HepG2 (cell line): ENCODE data around the gene GNMT. TPM values are rescaled to one million over a fixed set of nuclear protein-coding genes. Genes with fewer than 3 reads are reported as not detected.

Experiments used
- E2F2 ChIP-seq: sonication (generic); formaldehyde crosslinking; IDR thresholded peaks from 2 replicates; pipeline ENCODE4 v1.4.0; 2020; ENCODE audit warnings: missing genetic modification reagents, borderline replicate concordance
- KDM6A ChIP-seq: IDR thresholded peaks from 2 replicates; pipeline ENCODE4 v1.6.1; 2016; ENCODE audit warnings: low read depth
- MTA3 ChIP-seq: sonication (generic); formaldehyde crosslinking; IDR thresholded peaks from 2 replicates; pipeline ENCODE4 v1.4.0; 2020; ENCODE audit warnings: missing genetic modification reagents
- MTF2 ChIP-seq: sonication (generic); formaldehyde crosslinking; IDR thresholded peaks from 2 replicates; pipeline ENCODE4 v1.5.0; 2020; ENCODE audit warnings: missing genetic modification reagents, borderline replicate concordance
- PRMT3 ChIP-seq: sonication (generic); formaldehyde crosslinking; IDR thresholded peaks from 2 replicates; pipeline ENCODE4 v1.8.1; 2022; ENCODE audit warnings: low read depth, mild to moderate bottlenecking, moderate library complexity, missing genetic modification reagents, borderline replicate concordance
- SALL1 ChIP-seq: sonication (generic); formaldehyde crosslinking; IDR thresholded peaks from 2 replicates; pipeline ENCODE4 v1.8.0; 2022; ENCODE audit warnings: mild to moderate bottlenecking, missing genetic modification reagents
- SRSF9 ChIP-seq: fragments of 200-400 bp; formaldehyde crosslinking; IDR thresholded peaks from 2 replicates; pipeline ENCODE4 v1.6.1; 2018; ENCODE audit warnings: borderline replicate concordance, mild to moderate bottlenecking, low read depth, low read length; ENCODE audit not compliant: insufficient read depth, poor library complexity, severe bottlenecking
- TERF1 ChIP-seq: sonication (generic); formaldehyde crosslinking; IDR thresholded peaks from 2 replicates; pipeline ENCODE4 v1.8.0; 2022; ENCODE audit warnings: mild to moderate bottlenecking, missing genetic modification reagents, moderate library complexity
- ZBTB1 ChIP-seq: sonication (generic); formaldehyde crosslinking; IDR thresholded peaks from 2 replicates; pipeline ENCODE4 v1.4.0; 2020; ENCODE audit warnings: missing genetic modification reagents, borderline replicate concordance
- ZBTB21 ChIP-seq: sonication (generic); formaldehyde crosslinking; IDR thresholded peaks from 2 replicates; pipeline ENCODE4 v1.4.0; 2020; ENCODE audit warnings: missing genetic modification reagents
- ZFP37 ChIP-seq: sonication (generic); formaldehyde crosslinking; IDR thresholded peaks from 2 replicates; pipeline ENCODE4 v1.4.0; 2020; ENCODE audit warnings: missing genetic modification reagents, borderline replicate concordance
- ZMYM2 ChIP-seq: sonication (generic); formaldehyde crosslinking; IDR thresholded peaks from 2 replicates; pipeline ENCODE4 v1.8.0; 2022; ENCODE audit warnings: mild to moderate bottlenecking, missing genetic modification reagents
- ZNF138 ChIP-seq: sonication (generic); formaldehyde crosslinking; IDR thresholded peaks from 2 replicates; pipeline ENCODE4 v1.5.0; 2020; ENCODE audit warnings: mild to moderate bottlenecking, low read depth, missing genetic modification reagents
- ZNF225 ChIP-seq: sonication (generic); formaldehyde crosslinking; IDR thresholded peaks from 2 replicates; pipeline ENCODE4 v1.4.0; 2020; ENCODE audit warnings: mild to moderate bottlenecking, missing genetic modification reagents
- ZNF263 ChIP-seq: sonication (generic); formaldehyde crosslinking; IDR thresholded peaks from 2 replicates; pipeline ENCODE4 v1.4.0; 2020; ENCODE audit warnings: missing genetic modification reagents
- ZNF724P ChIP-seq: sonication (generic); formaldehyde crosslinking; IDR thresholded peaks from 2 replicates; pipeline ENCODE4 v1.8.0; 2022; ENCODE audit warnings: missing genetic modification reagents, borderline replicate concordance
- ZNF878 ChIP-seq: sonication (generic); formaldehyde crosslinking; IDR thresholded peaks from 2 replicates; pipeline ENCODE4 v1.8.1; 2023; ENCODE audit warnings: mild to moderate bottlenecking, missing genetic modification reagents, moderate library complexity
- polyA plus RNA-seq, 8 experiments: library from polyadenylated mRNA; depleted of rRNA in 3 of 8; stranded (reverse) in 7 of 8; unstranded in 1 of 8; fragments of >200 nt; fragmentation: Illumina TruSeq in 4 of 8; extraction: Trizol in 4 of 8; gene quantifications; 2 replicates each; pipeline versions ENCODE4 v1.2.1 to v1.2.3, GENCODE V29; 2011 to 2016; ENCODE audit warnings: low read depth in 4 of 8, missing spikeins in 1 of 8, mixed read lengths in 1 of 8; ENCODE audit not compliant: insufficient read depth in 1 of 8
- total RNA-seq, 5 experiments: library from RNA; depleted of rRNA; stranded (reverse); fragments of >200 nt; fragmentation: Illumina TruSeq; extraction: Trizol; gene quantifications; 2 replicates each; pipeline ENCODE4 v1.2.3, GENCODE V29; 2016; ENCODE audit warnings: low read depth in 1 of 5
- TF ChIP-seq, protein P1 (sequence below): sonication (generic); formaldehyde crosslinking; IDR thresholded peaks from 2 replicates; pipeline ENCODE4 v1.5.1; 2020; ENCODE audit warnings: missing genetic modification reagents, mild to moderate bottlenecking, borderline replicate concordance
- TF ChIP-seq, protein P2 (sequence below): sonication (generic); formaldehyde crosslinking; IDR thresholded peaks from 2 replicates; pipeline ENCODE4 v1.4.0; 2020; ENCODE audit warnings: missing genetic modification reagents, mild to moderate bottlenecking, borderline replicate concordance
- TF ChIP-seq, protein P3 (sequence below): sonication (generic); formaldehyde crosslinking; IDR thresholded peaks from 2 replicates; pipeline ENCODE4 v1.4.0; 2020; ENCODE audit warnings: missing genetic modification reagents

The GNMT gene
- total and polyA plus RNA-seq, 2 of the 13 experiments (the other 11 are each of a cell fraction or from before 2014, with no cell fraction given) = 2.8 to 7.0 TPM

DNA sequence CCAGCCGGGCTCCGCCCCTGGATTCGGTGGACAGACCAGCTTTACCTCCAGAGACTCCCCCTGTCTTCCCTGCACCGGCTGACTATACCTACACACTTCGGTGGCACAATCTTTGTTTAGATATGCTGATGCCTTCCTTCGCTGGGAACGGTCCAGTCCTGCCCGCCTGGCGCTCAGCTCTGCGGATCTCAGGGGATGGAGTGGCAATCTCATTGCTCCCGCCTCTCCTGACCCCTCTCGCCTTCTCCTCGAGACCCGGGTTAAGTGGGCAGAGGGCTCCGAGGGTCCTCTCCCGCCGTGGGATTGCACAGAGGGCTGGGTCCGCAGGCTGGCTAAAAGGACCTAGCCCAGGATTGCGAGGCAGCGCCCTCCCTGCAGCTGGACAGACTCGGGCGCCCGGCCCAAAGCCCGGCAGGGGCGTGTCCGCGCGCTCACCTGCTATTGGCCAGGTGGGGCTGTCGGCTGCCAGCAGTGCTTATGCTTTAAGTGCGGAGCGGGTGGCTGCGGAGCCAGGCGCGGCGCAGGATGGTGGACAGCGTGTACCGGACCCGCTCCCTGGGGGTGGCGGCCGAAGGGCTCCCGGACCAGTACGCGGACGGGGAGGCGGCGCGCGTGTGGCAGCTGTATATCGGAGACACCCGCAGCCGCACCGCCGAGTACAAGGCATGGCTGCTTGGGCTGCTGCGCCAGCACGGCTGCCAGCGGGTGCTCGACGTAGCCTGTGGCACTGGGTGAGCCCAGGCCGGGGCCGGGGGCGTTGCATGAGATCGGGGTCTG lies at the start of gene GNMT (continued):
- TF ChIP-seq, protein P1, sequence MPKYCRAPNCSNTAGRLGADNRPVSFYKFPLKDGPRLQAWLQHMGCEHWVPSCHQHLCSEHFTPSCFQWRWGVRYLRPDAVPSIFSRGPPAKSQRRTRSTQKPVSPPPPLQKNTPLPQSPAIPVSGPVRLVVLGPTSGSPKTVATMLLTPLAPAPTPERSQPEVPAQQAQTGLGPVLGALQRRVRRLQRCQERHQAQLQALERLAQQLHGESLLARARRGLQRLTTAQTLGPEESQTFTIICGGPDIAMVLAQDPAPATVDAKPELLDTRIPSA = no peak; the same call in 1 of the 2 replicates
- no peak; the same call in 1 of the 2 replicates for TF ChIP-seq ZBTB21 (CRISPR knock-in tag)
- peak; percentile 56; the same call in 1 of the 2 replicates for TF ChIP-seq ZNF225
- TF ChIP-seq ZMYM2 (CRISPR knock-in tag) = peak; percentile 80; the same call in 1 of the 2 replicates
- no peak for TF ChIP-seq MTA3 (CRISPR knock-in tag)
- peak; percentile 37; the same call in 1 of the 2 replicates for TF ChIP-seq SALL1 (CRISPR knock-in tag)
- TF ChIP-seq TERF1 (CRISPR knock-in tag) = no peak
- 0 out of 2 replicates have a peak, but pooled peaks have one; percentile 53 for TF ChIP-seq E2F2 (CRISPR knock-in tag)
- TF ChIP-seq, protein P2, sequence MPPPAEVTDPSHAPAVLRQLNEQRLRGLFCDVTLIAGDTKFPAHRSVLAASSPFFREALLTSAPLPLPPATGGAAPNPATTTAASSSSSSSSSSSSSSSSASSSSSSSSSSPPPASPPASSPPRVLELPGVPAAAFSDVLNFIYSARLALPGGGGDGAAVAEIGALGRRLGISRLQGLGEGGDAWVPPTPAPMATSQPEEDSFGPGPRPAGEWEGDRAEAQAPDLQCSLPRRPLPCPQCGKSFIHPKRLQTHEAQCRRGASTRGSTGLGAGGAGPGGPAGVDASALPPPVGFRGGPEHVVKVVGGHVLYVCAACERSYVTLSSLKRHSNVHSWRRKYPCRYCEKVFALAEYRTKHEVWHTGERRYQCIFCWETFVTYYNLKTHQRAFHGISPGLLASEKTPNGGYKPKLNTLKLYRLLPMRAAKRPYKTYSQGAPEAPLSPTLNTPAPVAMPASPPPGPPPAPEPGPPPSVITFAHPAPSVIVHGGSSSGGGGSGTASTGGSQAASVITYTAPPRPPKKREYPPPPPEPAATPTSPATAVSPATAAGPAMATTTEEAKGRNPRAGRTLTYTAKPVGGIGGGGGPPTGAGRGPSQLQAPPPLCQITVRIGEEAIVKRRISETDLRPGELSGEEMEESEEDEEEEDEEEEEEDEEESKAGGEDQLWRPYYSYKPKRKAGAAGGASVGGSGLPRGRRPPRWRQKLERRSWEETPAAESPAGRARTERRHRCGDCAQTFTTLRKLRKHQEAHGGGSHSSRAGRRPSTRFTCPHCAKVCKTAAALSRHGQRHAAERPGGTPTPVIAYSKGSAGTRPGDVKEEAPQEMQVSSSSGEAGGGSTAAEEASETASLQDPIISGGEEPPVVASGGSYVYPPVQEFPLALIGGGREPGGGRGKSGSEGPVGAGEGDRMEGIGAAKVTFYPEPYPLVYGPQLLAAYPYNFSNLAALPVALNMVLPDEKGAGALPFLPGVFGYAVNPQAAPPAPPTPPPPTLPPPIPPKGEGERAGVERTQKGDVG (CRISPR knock-in tag) = peak; percentile 70; the same call in 1 of the 2 replicates
- TF ChIP-seq PRMT3 (CRISPR knock-in tag) = no peak
- no peak for TF ChIP-seq ZBTB1
- TF ChIP-seq ZNF263 (CRISPR knock-in tag) = no peak
- TF ChIP-seq SRSF9 = no peak
- TF ChIP-seq ZNF724P (CRISPR knock-in tag) = peak; percentile 86; the same call in 1 of the 2 replicates
- TF ChIP-seq, protein P3, sequence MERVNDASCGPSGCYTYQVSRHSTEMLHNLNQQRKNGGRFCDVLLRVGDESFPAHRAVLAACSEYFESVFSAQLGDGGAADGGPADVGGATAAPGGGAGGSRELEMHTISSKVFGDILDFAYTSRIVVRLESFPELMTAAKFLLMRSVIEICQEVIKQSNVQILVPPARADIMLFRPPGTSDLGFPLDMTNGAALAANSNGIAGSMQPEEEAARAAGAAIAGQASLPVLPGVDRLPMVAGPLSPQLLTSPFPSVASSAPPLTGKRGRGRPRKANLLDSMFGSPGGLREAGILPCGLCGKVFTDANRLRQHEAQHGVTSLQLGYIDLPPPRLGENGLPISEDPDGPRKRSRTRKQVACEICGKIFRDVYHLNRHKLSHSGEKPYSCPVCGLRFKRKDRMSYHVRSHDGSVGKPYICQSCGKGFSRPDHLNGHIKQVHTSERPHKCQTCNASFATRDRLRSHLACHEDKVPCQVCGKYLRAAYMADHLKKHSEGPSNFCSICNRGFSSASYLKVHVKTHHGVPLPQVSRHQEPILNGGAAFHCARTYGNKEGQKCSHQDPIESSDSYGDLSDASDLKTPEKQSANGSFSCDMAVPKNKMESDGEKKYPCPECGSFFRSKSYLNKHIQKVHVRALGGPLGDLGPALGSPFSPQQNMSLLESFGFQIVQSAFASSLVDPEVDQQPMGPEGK (CRISPR knock-in tag) = peak; percentile 14; the same call in 1 of the 2 replicates
- TF ChIP-seq ZNF138 (CRISPR knock-in tag) = no peak
- TF ChIP-seq MTF2 (CRISPR knock-in tag) = peak; percentile 74; the same call in 1 of the 2 replicates
- TF ChIP-seq KDM6A = no peak
- no peak; the same call in 1 of the 2 replicates for TF ChIP-seq ZFP37 (CRISPR knock-in tag)
- no peak for TF ChIP-seq ZNF878 (CRISPR knock-in tag)
